Measurements from ENCODE around the gene NIFK. TPM values are rescaled to one million over a fixed set of nuclear protein-coding genes. Genes with fewer than 3 reads are reported as not detected.

Gene NIFK
- polyA plus RNA-seq (2013, experiment 1 of 2), result 71.9 TPM
- polyA plus RNA-seq (2013, experiment 2 of 2), result 72.4 TPM

- Histone ChIP-seq H2BK120ac (ENCODE audit: low read depth, low read length) (no peak within 1 kb of the TSS), H2AK5ac (ENCODE audit: low read depth, low read length) (peak within 1 kb of the TSS; percentile 88), H3K4me2 (ENCODE audit: insufficient read depth, low read length, poor library complexity, severe bottlenecking) (peak within 1 kb of the TSS; percentile 93)
These were observed at the start of gene NIFK for GRCh38 chr2:121736462-121737336. Gene NIFK (minus strand): TSS chr2:121736875. CDS start chr2:121736850, 25 bp downstream.

GRCh38 chr2:121783180-121783579 is 46.5 kb upstream of the NIFK start:
- H3K4ac ChIP-seq (ENCODE audit: low read length), result no peak overlapping the region
- peaks cover 0 to 2% (median 0%) of the 10 kb centered on the region in 3 experiments for H3K27me3 ChIP-seq (ENCODE audit: control insufficient read depth in 3 of 3, insufficient read depth in 3 of 3, low read depth in 1 of 3, low read length in 3 of 3)
- H4K91ac ChIP-seq (ENCODE audit: low read depth, low read length, poor library complexity), result no peak overlapping the region
- H3K4me1 ChIP-seq (ENCODE audit: control insufficient read depth in 2 of 2, insufficient read depth in 1 of 2, low read depth in 1 of 2, low read length in 2 of 2), result peaks cover 0 to 2% of the 10 kb centered on the region in 2 donors
- H3K14ac ChIP-seq (ENCODE audit: low read length), result no peak overlapping the region
- H3K18ac ChIP-seq (ENCODE audit: low read length), result no peak overlapping the region
- no peak overlapping the region for H2BK12ac ChIP-seq (ENCODE audit: low read length)
- no peaks in the 10 kb centered on the region for H3K36me3 ChIP-seq (replicated peaks in 1 of 2; ENCODE audit: control insufficient read depth in 2 of 2, insufficient read depth in 2 of 2, low read length in 2 of 2)
- H3K23ac ChIP-seq (ENCODE audit: low read depth, low read length, poor library complexity), result no peak overlapping the region
- no peak overlapping the region for H3K9ac ChIP-seq (ENCODE audit: low read depth, low read length, poor library complexity)
- no CpG with 5 or more reads among the region's 2 CpGs for WGBS, 2 donors (ENCODE audit: extremely low coverage in 2 of 2, insufficient read length in 2 of 2, insufficient replicate concordance in 1 of 2)
- H2AFZ ChIP-seq (ENCODE audit: low read length), result no peak overlapping the region
- no peak overlapping the region for H2BK120ac ChIP-seq (ENCODE audit: low read depth, low read length)
- H2AK5ac ChIP-seq (ENCODE audit: low read depth, low read length), result no peak overlapping the region
- H3K9me3 ChIP-seq (replicated peaks in 1 of 2; ENCODE audit: control insufficient read depth in 2 of 2, insufficient read depth in 1 of 2, low read depth in 1 of 2, low read length in 2 of 2), result no peaks in the 10 kb centered on the region
- no peaks in the 10 kb centered on the region for H3K79me1 ChIP-seq (ENCODE audit: low read depth, low read length)
- no peak overlapping the region for H3K4me2 ChIP-seq (ENCODE audit: insufficient read depth, low read length, poor library complexity, severe bottlenecking)
- no peak overlapping the region for H2BK15ac ChIP-seq (ENCODE audit: low read length)
- no peak overlapping the region for H2BK5ac ChIP-seq (ENCODE audit: low read length)
- no peak overlapping the region for H3K4me3 ChIP-seq (ENCODE audit: low read length in 2 of 2)
- H4K8ac ChIP-seq (ENCODE audit: low read depth, low read length), result no peak overlapping the region
- no peak overlapping the region for H3K27ac ChIP-seq (replicated peaks; ENCODE audit: low read length)
- DNase-seq (ENCODE audit: low spot score), result no peak

More at GRCh38 chr2:121736462-121737336, at the start of gene NIFK:
- Histone ChIP-seq H2AFZ (ENCODE audit: low read length) (peak within 1 kb of the TSS; percentile 95), H4K91ac (ENCODE audit: low read depth, low read length, poor library complexity) (no peak within 1 kb of the TSS), H3K23ac (ENCODE audit: low read depth, low read length, poor library complexity) (peak within 1 kb of the TSS; percentile 80), H3K36me3 (replicated peaks in 1 of 2; ENCODE audit: control insufficient read depth in 2 of 2, insufficient read depth in 2 of 2, low read length in 2 of 2) (peaks cover 5 to 34% of the 10 kb centered on the region in 2 donors), H4K8ac (ENCODE audit: low read depth, low read length) (no peak within 1 kb of the TSS), H2BK12ac (ENCODE audit: low read length) (no peak within 1 kb of the TSS), H3K18ac (ENCODE audit: low read length) (peak within 1 kb of the TSS; percentile 59), H2BK15ac (ENCODE audit: low read length) (peak within 1 kb of the TSS; percentile 83), H3K4ac (ENCODE audit: low read length) (peak within 1 kb of the TSS; percentile 97), H2BK5ac (ENCODE audit: low read length) (peak within 1 kb of the TSS; percentile 82), H3K4me1 (ENCODE audit: control insufficient read depth in 2 of 2, insufficient read depth in 1 of 2, low read depth in 1 of 2, low read length in 2 of 2) (peaks cover 0 to 1% of the 10 kb centered on the region in 2 donors), H3K9ac (ENCODE audit: low read depth, low read length, poor library complexity) (peak within 1 kb of the TSS; percentile 90), H3K14ac (ENCODE audit: low read length) (peak within 1 kb of the TSS; percentile 47), H3K27me3 (ENCODE audit: control insufficient read depth in 3 of 3, insufficient read depth in 3 of 3, low read depth in 1 of 3, low read length in 3 of 3) (peaks cover 0 to 3% (median 0%) of the 10 kb centered on the region in 3 experiments), H3K27ac (replicated peaks; ENCODE audit: low read length) (no peak within 1 kb of the TSS), H3K4me3 (ENCODE audit: low read length in 2 of 2) (peak within 1 kb of the TSS; percentile 93 to 96), H3K9me3 (replicated peaks in 1 of 2; ENCODE audit: control insufficient read depth in 2 of 2, insufficient read depth in 1 of 2, low read depth in 1 of 2, low read length in 2 of 2) (no peaks in the 10 kb centered on the region), H3K79me1 (ENCODE audit: low read depth, low read length) (peaks cover 5% of the 10 kb centered on the region)
- no CpG with 5 or more reads among the region's 93 CpGs for WGBS, 2 donors (ENCODE audit: extremely low coverage in 2 of 2, insufficient read length in 2 of 2, insufficient replicate concordance in 1 of 2)
- peak; percentile 97 for DNase-seq (ENCODE audit: low spot score)

- Histone ChIP-seq H2BK120ac (ENCODE audit: low read depth, low read length) (no peak overlapping the region), H2BK15ac (ENCODE audit: low read length) (no peak overlapping the region), H3K4me3 (ENCODE audit: low read length in 2 of 2) (no peak overlapping the region), H3K23ac (ENCODE audit: low read depth, low read length, poor library complexity) (no peak overlapping the region), H2BK5ac (ENCODE audit: low read length) (no peak overlapping the region), H3K9ac (ENCODE audit: low read depth, low read length, poor library complexity) (no peak overlapping the region), H4K91ac (ENCODE audit: low read depth, low read length, poor library complexity) (no peak overlapping the region), H4K8ac (ENCODE audit: low read depth, low read length) (no peak overlapping the region), H3K14ac (ENCODE audit: low read length) (no peak overlapping the region), H3K79me1 (ENCODE audit: low read depth, low read length) (no peaks in the 10 kb centered on the region), H3K4me2 (ENCODE audit: insufficient read depth, low read length, poor library complexity, severe bottlenecking) (no peak overlapping the region), H2AFZ (ENCODE audit: low read length) (no peak overlapping the region), H3K9me3 (replicated peaks in 1 of 2; ENCODE audit: control insufficient read depth in 2 of 2, insufficient read depth in 1 of 2, low read depth in 1 of 2, low read length in 2 of 2) (no peaks in the 10 kb centered on the region), H3K18ac (ENCODE audit: low read length) (no peak overlapping the region), H3K4ac (ENCODE audit: low read length) (no peak overlapping the region), H3K27me3 (ENCODE audit: control insufficient read depth in 3 of 3, insufficient read depth in 3 of 3, low read depth in 1 of 3, low read length in 3 of 3) (no peaks in the 10 kb centered on the region), H3K36me3 (replicated peaks in 1 of 2; ENCODE audit: control insufficient read depth in 2 of 2, insufficient read depth in 2 of 2, low read length in 2 of 2) (no peaks in the 10 kb centered on the region), H2BK12ac (ENCODE audit: low read length) (no peak overlapping the region), H2AK5ac (ENCODE audit: low read depth, low read length) (no peak overlapping the region), H3K27ac (replicated peaks; ENCODE audit: low read length) (no peak overlapping the region), H3K4me1 (ENCODE audit: control insufficient read depth in 2 of 2, insufficient read depth in 1 of 2, low read depth in 1 of 2, low read length in 2 of 2) (peaks cover 2% of the 10 kb centered on the region in 2 donors)
- DNase-seq (ENCODE audit: low spot score), result no peak
- WGBS, 2 donors (ENCODE audit: extremely low coverage in 2 of 2, insufficient read length in 2 of 2, insufficient replicate concordance in 1 of 2), result no CpG with 5 or more reads among the region's 7 CpGs
These were observed 42.2 kb upstream of the NIFK start for GRCh38 chr2:121778741-121779487.

- Histone ChIP-seq H3K9ac (ENCODE audit: low read depth, low read length, poor library complexity) (no peak overlapping the region), H4K8ac (ENCODE audit: low read depth, low read length) (no peak overlapping the region), H3K79me1 (ENCODE audit: low read depth, low read length) (no peaks in the 10 kb centered on the region), H3K27ac (replicated peaks; ENCODE audit: low read length) (no peak overlapping the region), H4K91ac (ENCODE audit: low read depth, low read length, poor library complexity) (no peak overlapping the region), H3K14ac (ENCODE audit: low read length) (no peak overlapping the region), H2BK5ac (ENCODE audit: low read length) (no peak overlapping the region), H3K4me3 (ENCODE audit: low read length in 2 of 2) (no peak overlapping the region), H3K36me3 (replicated peaks in 1 of 2; ENCODE audit: control insufficient read depth in 2 of 2, insufficient read depth in 2 of 2, low read length in 2 of 2) (no peaks in the 10 kb centered on the region), H3K9me3 (replicated peaks in 1 of 2; ENCODE audit: control insufficient read depth in 2 of 2, insufficient read depth in 1 of 2, low read depth in 1 of 2, low read length in 2 of 2) (no peaks in the 10 kb centered on the region), H3K4me1 (ENCODE audit: control insufficient read depth in 2 of 2, insufficient read depth in 1 of 2, low read depth in 1 of 2, low read length in 2 of 2) (peaks cover 2% of the 10 kb centered on the region in 2 donors), H2AFZ (ENCODE audit: low read length) (no peak overlapping the region), H3K4ac (ENCODE audit: low read length) (no peak overlapping the region), H2BK15ac (ENCODE audit: low read length) (no peak overlapping the region), H3K23ac (ENCODE audit: low read depth, low read length, poor library complexity) (no peak overlapping the region), H3K4me2 (ENCODE audit: insufficient read depth, low read length, poor library complexity, severe bottlenecking) (no peak overlapping the region), H2BK120ac (ENCODE audit: low read depth, low read length) (no peak overlapping the region), H2AK5ac (ENCODE audit: low read depth, low read length) (no peak overlapping the region), H2BK12ac (ENCODE audit: low read length) (no peak overlapping the region), H3K27me3 (ENCODE audit: control insufficient read depth in 3 of 3, insufficient read depth in 3 of 3, low read depth in 1 of 3, low read length in 3 of 3) (no peaks in the 10 kb centered on the region), H3K18ac (ENCODE audit: low read length) (no peak overlapping the region)
- WGBS, 2 donors (ENCODE audit: extremely low coverage in 2 of 2, insufficient read length in 2 of 2, insufficient replicate concordance in 1 of 2), result no CpG with 5 or more reads among the region's 1 CpG
- DNase-seq (ENCODE audit: low spot score), result no peak
These were observed 41.0 kb upstream of the NIFK start for GRCh38 chr2:121777699-121778058.

Data from neuronal stem cell (in vitro differentiated cells).